GM12878 (cell line): ENCODE measurements around the gene TLR1. TPM values are rescaled to one million over a fixed set of nuclear protein-coding genes. Genes with fewer than 3 reads are reported as not detected.

Source experiments
- JUND ChIP-seq: IDR thresholded peaks from 2 replicates; pipeline ENCODE4 v1.6.1; 2012; ENCODE audit warnings: low read depth, mild to moderate bottlenecking, low read length, improper control_type of control experiment, moderate library complexity
- NFIC ChIP-seq: IDR thresholded peaks from 2 replicates; pipeline ENCODE4 v1.6.1; 2012; ENCODE audit warnings: low read depth, mild to moderate bottlenecking, inconsistent platforms, low read length, moderate library complexity
- PAX5 ChIP-seq: IDR thresholded peaks from 2 replicates; pipeline ENCODE4 v1.6.1; 2011; ENCODE audit warnings: low read depth, low read length, borderline replicate concordance
- SMARCA5 ChIP-seq: fragments of 450-650 bp; IDR thresholded peaks from 2 replicates; pipeline ENCODE4 v1.6.1; 2017; ENCODE audit warnings: mild to moderate bottlenecking
- SUZ12 ChIP-seq: fragments of 200-600 bp; sonication (generic); IDR thresholded peaks from one replicate; pipeline ENCODE4 v1.6.1; 2018; ENCODE audit warnings: antibody characterized with exemption, mild to moderate bottlenecking; ENCODE audit not compliant: unreplicated experiment
- ZSCAN29 ChIP-seq: fragments of 450-650 bp; IDR thresholded peaks from 2 replicates; pipeline ENCODE4 v1.6.1; 2017; ENCODE audit warnings: mild to moderate bottlenecking, moderate library complexity
- ZZZ3 ChIP-seq: IDR thresholded peaks from 2 replicates; pipeline ENCODE4 v1.6.1; 2011; ENCODE audit warnings: low read depth; ENCODE audit not compliant: control insufficient read depth, insufficient read length
- polyA plus RNA-seq, 11 experiments: library from polyadenylated mRNA; depleted of rRNA in 4 of 11; unstranded in 6 of 11; stranded (reverse) in 5 of 11; fragments of >200 nt; fragmentation: Nextera tagmentation in 4 of 11; fragmentation: Illumina TruSeq in 1 of 11; extraction: Ambion mirVana in 4 of 11; extraction: Trizol in 1 of 11; gene quantifications; 1 replicate in 1 of 11; 2 replicates in 10 of 11; pipeline versions ENCODE4 v1.2.1 to v1.2.3, GENCODE V29; 2011 to 2016; ENCODE audit warnings: inconsistent platforms in 2 of 11, missing spikeins in 2 of 11, low read depth in 1 of 11
- total RNA-seq, 4 experiments: library from RNA; depleted of rRNA in 3 of 4; stranded (reverse); fragments of >200 nt in 3 of 4; fragmentation: Illumina TruSeq in 1 of 4; extraction: Trizol in 1 of 4; gene quantifications; 2 replicates each; pipeline versions ENCODE4 v1.2.1 to v1.2.3, GENCODE V29; 2013 to 2021
- TF ChIP-seq, protein P1 (sequence below): IDR thresholded peaks from 2 replicates; pipeline ENCODE4 v1.6.1; 2012; ENCODE audit warnings: low read depth, low read length, improper control_type of control experiment
- TF ChIP-seq, protein P2 (sequence below): fragments of 450-650 bp; conservative IDR thresholded peaks from 2 replicates; pipeline ENCODE4 v1.6.1; 2017; ENCODE audit warnings: mild to moderate bottlenecking, moderate library complexity
- TF ChIP-seq, protein P3 (sequence below): fragments of 450-650 bp; IDR thresholded peaks from 2 replicates; pipeline ENCODE4 v1.6.1; 2017; ENCODE audit warnings: mild to moderate bottlenecking
- TF ChIP-seq, protein P4 (sequence below): IDR thresholded peaks from 2 replicates; pipeline ENCODE4 v1.6.1; 2011; ENCODE audit warnings: borderline replicate concordance, low read depth, mild to moderate bottlenecking, moderate library complexity, mixed read lengths, low read length; ENCODE audit not compliant: insufficient read depth; ENCODE audit errors: extremely low read length
- TF ChIP-seq, protein P5 (sequence below): fragments of 450-650 bp; IDR thresholded peaks from 2 replicates; pipeline ENCODE4 v1.6.1; 2017; ENCODE audit warnings: antibody characterized with exemption, mild to moderate bottlenecking, moderate library complexity
- TF ChIP-seq, protein P6 (sequence below): fragments of 150-350 bp; IDR thresholded peaks from 2 replicates; pipeline ENCODE4 v1.6.1; 2016; ENCODE audit warnings: low read depth, low read length
- TF ChIP-seq, protein P7 (sequence below): fragments of 150-350 bp; IDR thresholded peaks from 2 replicates; pipeline ENCODE4 v1.6.1; 2014; ENCODE audit warnings: mild to moderate bottlenecking, low read depth, low read length

Gene TLR1
- total and polyA plus RNA-seq, 10 of the 15 experiments (the other 5 are each of a cell fraction or from before 2014, with no cell fraction given), result 9.3 to 57.1 (median 20.4) TPM

DNA sequence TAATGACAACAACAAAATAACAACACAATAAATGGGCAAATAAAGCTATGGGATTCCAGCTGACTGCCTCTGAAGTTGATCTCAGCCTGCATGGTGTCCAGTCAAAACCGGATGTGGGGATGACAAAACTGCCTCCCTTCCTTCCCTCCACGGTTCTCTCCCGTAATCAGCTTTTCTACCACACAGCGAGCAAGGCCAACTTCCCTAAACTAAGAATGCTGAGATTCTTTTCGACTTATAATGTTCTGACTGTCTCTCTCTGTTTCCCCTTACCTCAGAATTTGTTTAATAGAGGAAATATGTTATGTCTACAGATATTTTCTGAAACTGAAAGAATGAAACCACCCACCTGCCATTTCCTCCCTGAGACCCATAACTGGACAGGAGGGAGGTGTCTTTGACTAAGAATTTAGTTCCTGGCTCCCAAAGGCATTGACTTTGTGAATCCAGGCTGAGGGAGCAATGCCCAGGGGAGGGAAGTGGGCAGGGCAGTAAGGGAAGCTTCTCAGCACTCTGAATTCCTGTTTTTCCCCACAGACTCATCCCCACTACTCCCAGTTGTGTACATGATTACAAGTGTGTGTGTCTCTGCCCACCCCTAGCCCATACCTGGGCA lies 1.0 kb upstream of the TLR1 start (continued):
- TF ChIP-seq, protein P1, sequence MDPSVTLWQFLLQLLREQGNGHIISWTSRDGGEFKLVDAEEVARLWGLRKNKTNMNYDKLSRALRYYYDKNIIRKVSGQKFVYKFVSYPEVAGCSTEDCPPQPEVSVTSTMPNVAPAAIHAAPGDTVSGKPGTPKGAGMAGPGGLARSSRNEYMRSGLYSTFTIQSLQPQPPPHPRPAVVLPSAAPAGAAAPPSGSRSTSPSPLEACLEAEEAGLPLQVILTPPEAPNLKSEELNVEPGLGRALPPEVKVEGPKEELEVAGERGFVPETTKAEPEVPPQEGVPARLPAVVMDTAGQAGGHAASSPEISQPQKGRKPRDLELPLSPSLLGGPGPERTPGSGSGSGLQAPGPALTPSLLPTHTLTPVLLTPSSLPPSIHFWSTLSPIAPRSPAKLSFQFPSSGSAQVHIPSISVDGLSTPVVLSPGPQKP, result no peak; the same call in 1 of the 2 replicates
- TF ChIP-seq NFIC, result peak; percentile 92
- TF ChIP-seq SUZ12, result no peak
- TF ChIP-seq, protein P2, sequence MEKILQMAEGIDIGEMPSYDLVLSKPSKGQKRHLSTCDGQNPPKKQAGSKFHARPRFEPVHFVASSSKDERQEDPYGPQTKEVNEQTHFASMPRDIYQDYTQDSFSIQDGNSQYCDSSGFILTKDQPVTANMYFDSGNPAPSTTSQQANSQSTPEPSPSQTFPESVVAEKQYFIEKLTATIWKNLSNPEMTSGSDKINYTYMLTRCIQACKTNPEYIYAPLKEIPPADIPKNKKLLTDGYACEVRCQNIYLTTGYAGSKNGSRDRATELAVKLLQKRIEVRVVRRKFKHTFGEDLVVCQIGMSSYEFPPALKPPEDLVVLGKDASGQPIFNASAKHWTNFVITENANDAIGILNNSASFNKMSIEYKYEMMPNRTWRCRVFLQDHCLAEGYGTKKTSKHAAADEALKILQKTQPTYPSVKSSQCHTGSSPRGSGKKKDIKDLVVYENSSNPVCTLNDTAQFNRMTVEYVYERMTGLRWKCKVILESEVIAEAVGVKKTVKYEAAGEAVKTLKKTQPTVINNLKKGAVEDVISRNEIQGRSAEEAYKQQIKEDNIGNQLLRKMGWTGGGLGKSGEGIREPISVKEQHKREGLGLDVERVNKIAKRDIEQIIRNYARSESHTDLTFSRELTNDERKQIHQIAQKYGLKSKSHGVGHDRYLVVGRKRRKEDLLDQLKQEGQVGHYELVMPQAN, result no peak
- no peak for TF ChIP-seq ZZZ3
- TF ChIP-seq PAX5, result peak; percentile 60; the same call in 1 of the 2 replicates
- TF ChIP-seq ZSCAN29, result no peak
- TF ChIP-seq, protein P3, sequence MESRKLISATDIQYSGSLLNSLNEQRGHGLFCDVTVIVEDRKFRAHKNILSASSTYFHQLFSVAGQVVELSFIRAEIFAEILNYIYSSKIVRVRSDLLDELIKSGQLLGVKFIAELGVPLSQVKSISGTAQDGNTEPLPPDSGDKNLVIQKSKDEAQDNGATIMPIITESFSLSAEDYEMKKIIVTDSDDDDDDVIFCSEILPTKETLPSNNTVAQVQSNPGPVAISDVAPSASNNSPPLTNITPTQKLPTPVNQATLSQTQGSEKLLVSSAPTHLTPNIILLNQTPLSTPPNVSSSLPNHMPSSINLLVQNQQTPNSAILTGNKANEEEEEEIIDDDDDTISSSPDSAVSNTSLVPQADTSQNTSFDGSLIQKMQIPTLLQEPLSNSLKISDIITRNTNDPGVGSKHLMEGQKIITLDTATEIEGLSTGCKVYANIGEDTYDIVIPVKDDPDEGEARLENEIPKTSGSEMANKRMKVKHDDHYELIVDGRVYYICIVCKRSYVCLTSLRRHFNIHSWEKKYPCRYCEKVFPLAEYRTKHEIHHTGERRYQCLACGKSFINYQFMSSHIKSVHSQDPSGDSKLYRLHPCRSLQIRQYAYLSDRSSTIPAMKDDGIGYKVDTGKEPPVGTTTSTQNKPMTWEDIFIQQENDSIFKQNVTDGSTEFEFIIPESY, result no peak
- no peak for TF ChIP-seq JUND
- TF ChIP-seq, protein P4, sequence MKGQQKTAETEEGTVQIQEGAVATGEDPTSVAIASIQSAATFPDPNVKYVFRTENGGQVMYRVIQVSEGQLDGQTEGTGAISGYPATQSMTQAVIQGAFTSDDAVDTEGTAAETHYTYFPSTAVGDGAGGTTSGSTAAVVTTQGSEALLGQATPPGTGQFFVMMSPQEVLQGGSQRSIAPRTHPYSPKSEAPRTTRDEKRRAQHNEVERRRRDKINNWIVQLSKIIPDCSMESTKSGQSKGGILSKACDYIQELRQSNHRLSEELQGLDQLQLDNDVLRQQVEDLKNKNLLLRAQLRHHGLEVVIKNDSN, result no peak
- TF ChIP-seq, protein P5, sequence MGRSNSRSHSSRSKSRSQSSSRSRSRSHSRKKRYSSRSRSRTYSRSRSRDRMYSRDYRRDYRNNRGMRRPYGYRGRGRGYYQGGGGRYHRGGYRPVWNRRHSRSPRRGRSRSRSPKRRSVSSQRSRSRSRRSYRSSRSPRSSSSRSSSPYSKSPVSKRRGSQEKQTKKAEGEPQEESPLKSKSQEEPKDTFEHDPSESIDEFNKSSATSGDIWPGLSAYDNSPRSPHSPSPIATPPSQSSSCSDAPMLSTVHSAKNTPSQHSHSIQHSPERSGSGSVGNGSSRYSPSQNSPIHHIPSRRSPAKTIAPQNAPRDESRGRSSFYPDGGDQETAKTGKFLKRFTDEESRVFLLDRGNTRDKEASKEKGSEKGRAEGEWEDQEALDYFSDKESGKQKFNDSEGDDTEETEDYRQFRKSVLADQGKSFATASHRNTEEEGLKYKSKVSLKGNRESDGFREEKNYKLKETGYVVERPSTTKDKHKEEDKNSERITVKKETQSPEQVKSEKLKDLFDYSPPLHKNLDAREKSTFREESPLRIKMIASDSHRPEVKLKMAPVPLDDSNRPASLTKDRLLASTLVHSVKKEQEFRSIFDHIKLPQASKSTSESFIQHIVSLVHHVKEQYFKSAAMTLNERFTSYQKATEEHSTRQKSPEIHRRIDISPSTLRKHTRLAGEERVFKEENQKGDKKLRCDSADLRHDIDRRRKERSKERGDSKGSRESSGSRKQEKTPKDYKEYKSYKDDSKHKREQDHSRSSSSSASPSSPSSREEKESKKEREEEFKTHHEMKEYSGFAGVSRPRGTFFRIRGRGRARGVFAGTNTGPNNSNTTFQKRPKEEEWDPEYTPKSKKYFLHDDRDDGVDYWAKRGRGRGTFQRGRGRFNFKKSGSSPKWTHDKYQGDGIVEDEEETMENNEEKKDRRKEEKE, result no peak
- TF ChIP-seq, protein P6, sequence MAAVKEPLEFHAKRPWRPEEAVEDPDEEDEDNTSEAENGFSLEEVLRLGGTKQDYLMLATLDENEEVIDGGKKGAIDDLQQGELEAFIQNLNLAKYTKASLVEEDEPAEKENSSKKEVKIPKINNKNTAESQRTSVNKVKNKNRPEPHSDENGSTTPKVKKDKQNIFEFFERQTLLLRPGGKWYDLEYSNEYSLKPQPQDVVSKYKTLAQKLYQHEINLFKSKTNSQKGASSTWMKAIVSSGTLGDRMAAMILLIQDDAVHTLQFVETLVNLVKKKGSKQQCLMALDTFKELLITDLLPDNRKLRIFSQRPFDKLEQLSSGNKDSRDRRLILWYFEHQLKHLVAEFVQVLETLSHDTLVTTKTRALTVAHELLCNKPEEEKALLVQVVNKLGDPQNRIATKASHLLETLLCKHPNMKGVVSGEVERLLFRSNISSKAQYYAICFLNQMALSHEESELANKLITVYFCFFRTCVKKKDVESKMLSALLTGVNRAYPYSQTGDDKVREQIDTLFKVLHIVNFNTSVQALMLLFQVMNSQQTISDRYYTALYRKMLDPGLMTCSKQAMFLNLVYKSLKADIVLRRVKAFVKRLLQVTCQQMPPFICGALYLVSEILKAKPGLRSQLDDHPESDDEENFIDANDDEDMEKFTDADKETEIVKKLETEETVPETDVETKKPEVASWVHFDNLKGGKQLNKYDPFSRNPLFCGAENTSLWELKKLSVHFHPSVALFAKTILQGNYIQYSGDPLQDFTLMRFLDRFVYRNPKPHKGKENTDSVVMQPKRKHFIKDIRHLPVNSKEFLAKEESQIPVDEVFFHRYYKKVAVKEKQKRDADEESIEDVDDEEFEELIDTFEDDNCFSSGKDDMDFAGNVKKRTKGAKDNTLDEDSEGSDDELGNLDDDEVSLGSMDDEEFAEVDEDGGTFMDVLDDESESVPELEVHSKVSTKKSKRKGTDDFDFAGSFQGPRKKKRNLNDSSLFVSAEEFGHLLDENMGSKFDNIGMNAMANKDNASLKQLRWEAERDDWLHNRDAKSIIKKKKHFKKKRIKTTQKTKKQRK, result no peak
- TF ChIP-seq, protein P7, sequence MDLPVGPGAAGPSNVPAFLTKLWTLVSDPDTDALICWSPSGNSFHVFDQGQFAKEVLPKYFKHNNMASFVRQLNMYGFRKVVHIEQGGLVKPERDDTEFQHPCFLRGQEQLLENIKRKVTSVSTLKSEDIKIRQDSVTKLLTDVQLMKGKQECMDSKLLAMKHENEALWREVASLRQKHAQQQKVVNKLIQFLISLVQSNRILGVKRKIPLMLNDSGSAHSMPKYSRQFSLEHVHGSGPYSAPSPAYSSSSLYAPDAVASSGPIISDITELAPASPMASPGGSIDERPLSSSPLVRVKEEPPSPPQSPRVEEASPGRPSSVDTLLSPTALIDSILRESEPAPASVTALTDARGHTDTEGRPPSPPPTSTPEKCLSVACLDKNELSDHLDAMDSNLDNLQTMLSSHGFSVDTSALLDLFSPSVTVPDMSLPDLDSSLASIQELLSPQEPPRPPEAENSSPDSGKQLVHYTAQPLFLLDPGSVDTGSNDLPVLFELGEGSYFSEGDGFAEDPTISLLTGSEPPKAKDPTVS, result no peak
- 0 out of 2 replicates have a peak, but pooled peaks have one; percentile 21 for TF ChIP-seq SMARCA5
